GM10248 (cell line): Measurements from ENCODE around the gene SRF.
"Not testable (repeated sequence)": the region's sequence is repeated elsewhere in the genome, so short reads cannot be mapped to it uniquely, and the experiment has no call there.

ENCODE experiments used
- CTCF ChIA-PET: fragments of 300-600 bp; sonication (Branson Sonifier 250); formaldehyde crosslinking; extraction: SDS; loops from one replicate; lab custom pipeline; 2021; ENCODE audit warnings: antibody characterized with exemption; lab: Yijun Ruan, JAX
- POLR2A ChIA-PET: fragments of 350-650 bp; sonication (Branson Sonifier 250); formaldehyde crosslinking; extraction: SDS; loops from one replicate; lab custom pipeline; 2020; ENCODE audit warnings: antibody characterized with exemption; lab: Yijun Ruan, JAX
- DNase-seq: peaks from one replicate; pipeline ENCODE4 v3.0.0; 2012; ENCODE audit errors: extremely low spot score
- CTCF ChIP-seq: IDR thresholded peaks from 2 replicates; pipeline ENCODE4 v1.5.1; 2012; ENCODE audit warnings: mild to moderate bottlenecking, low read depth; ENCODE audit errors: extremely low read depth, missing control alignments, control extremely low read depth

SRF gene

GRCh38 chr6:43127180-43127579 is 43.9 kb upstream of the SRF start:
- no peak for DNase-seq
- ChIA-PET POLR2A (no interaction called here), CTCF (interaction anchor here (2.0 to 9.1 kb wide), 2 partner anchors 16 to 20 kb away, joined by 4 to 41 read pairs; no protein-coding TSS in a partner anchor)
- no peak for TF ChIP-seq CTCF

GRCh38 chr6:43127877-43128276 is 43.2 kb upstream of the SRF start:
- ChIA-PET POLR2A (no interaction called here), CTCF (interaction anchor here (2.0 to 9.1 kb wide), 2 partner anchors 15 to 19 kb away, joined by 4 to 41 read pairs; no protein-coding TSS in a partner anchor)
- no peak for DNase-seq
- TF ChIP-seq CTCF = no peak

GRCh38 chr6:43128926-43129325 is 42.1 kb upstream of the SRF start:
- DNase-seq = peak; percentile 4
- no peak for TF ChIP-seq CTCF
- CTCF ChIA-PET = interaction anchor here (9.1 kb wide), 1 partner anchor 14 kb away, joined by 41 read pairs; no protein-coding TSS in a partner anchor
- POLR2A ChIA-PET = no interaction called here

- TF ChIP-seq CTCF = peak; percentile 35
- ChIA-PET CTCF (interaction anchor here (1.1 to 9.1 kb wide), 3 partner anchors 9 to 58 kb away, joined by 3 to 41 read pairs (median 3); no protein-coding TSS in a partner anchor), POLR2A (no interaction called here)
- DNase-seq = peak; percentile 46
Observed at GRCh38 chr6:43129434-43130194, 41.5 kb upstream of the SRF start.

- TF ChIP-seq CTCF = no peak
- CTCF ChIA-PET = interaction anchor here (1.1 to 9.1 kb wide), 3 partner anchors 10 to 59 kb away, joined by 3 to 41 read pairs (median 3); no protein-coding TSS in a partner anchor
Observed at GRCh38 chr6:43130429-43130828, 40.6 kb upstream of the SRF start.

GRCh38 chr6:43131379-43131778 is 39.7 kb upstream of the SRF start:
- CTCF ChIA-PET = interaction anchor here (9.1 kb wide), 1 partner anchor 12 kb away, joined by 41 read pairs; no protein-coding TSS in a partner anchor
- POLR2A ChIA-PET, DNase-seq: not testable (repeated sequence)

More at GRCh38 chr6:43130429-43130828, 40.6 kb upstream of the SRF start:
- no peak for DNase-seq
- POLR2A ChIA-PET = no interaction called here

- TF ChIP-seq CTCF = no peak
- ChIA-PET POLR2A (no interaction called here), CTCF (no interaction called here)
- DNase-seq = no peak
Observed at GRCh38 chr6:43138267-43138666, 32.8 kb upstream of the SRF start.

- POLR2A ChIA-PET, DNase-seq, CTCF ChIA-PET: not testable (repeated sequence)
Observed at GRCh38 chr6:43139973-43140372, 31.1 kb upstream of the SRF start.
